Measurements from ENCODE around the gene MSL1. TPM values are rescaled to one million over a fixed set of nuclear protein-coding genes. Genes with fewer than 3 reads are reported as not detected.

Gene MSL1
- total RNA-seq, 1 experiment from 2014 or later = 96.3 TPM

GRCh38 chr17:40106760-40107521 lies 14.8 kb upstream of the MSL1 start:
- Histone ChIP-seq H3K4me3 (ENCODE audit: low read depth in 2 of 2, low read length in 2 of 2) (no peak overlapping the region), H3K9me3 (ENCODE audit: control insufficient read depth, insufficient read depth, low read depth, low read length) (no peaks in the 10 kb centered on the region), H3K36me3 (ENCODE audit: control insufficient read depth, insufficient read depth, low read length) (no peaks in the 10 kb centered on the region), H3K27ac (ENCODE audit: low read length) (no peak overlapping the region), H3K27me3 (ENCODE audit: control insufficient read depth, insufficient read depth, low read length) (no peaks in the 10 kb centered on the region), H3K4me1 (ENCODE audit: control insufficient read depth, insufficient read depth, low read length) (peaks cover 31% of the 10 kb centered on the region)
- intact Hi-C loops (cut with micrococcal nuclease; ENCODE audit: unreplicated experiment) = no loop called here
- DNase-seq (ENCODE audit: low read depth, low spot score) (no peak), ATAC-seq (no peak)
- in situ Hi-C loops (cut with HindIII; ENCODE audit: low pct_unique_long_range_greater_than_20kb, low sequenced_read_pairs) = no loop called here
- POLR2A ChIA-PET = interaction anchor here (0.6 kb wide), 1 partner anchor 104 kb away, joined by 5 read pairs; no protein-coding TSS in a partner anchor
- TF ChIP-seq TCF7L2 (IDR thresholded peaks at IDR 0.05; ENCODE audit: low read depth, low read length) = no peak
- no peak for TF ChIP-seq CTCF (IDR thresholded peaks at IDR 0.05)
- no peak for TF ChIP-seq REST (IDR thresholded peaks at IDR 0.05; ENCODE audit: insufficient read depth in 1 of 2, low read depth in 2 of 2, low read length in 1 of 2)
- TF ChIP-seq SIN3A (IDR thresholded peaks at IDR 0.05; ENCODE audit: borderline replicate concordance, insufficient read depth, low read depth, low read length) = no peak
- TF ChIP-seq POLR2AphosphoS5 (IDR thresholded peaks at IDR 0.05; ENCODE audit: low read depth, low read length) = no peak
- CTCF ChIA-PET = interaction anchor here (0.6 kb wide), 1 partner anchor 61 kb away, joined by 8 read pairs; no protein-coding TSS in a partner anchor
- no TSS peak for BruUV-seq (replicated peaks)

GRCh38 chr17:40107522-40108174 lies 14.1 kb upstream of the MSL1 start:
- Histone ChIP-seq H3K27ac (ENCODE audit: low read length) (peak overlapping the region; percentile 31; the same call in 1 of the 2 replicates), H3K9me3 (ENCODE audit: control insufficient read depth, insufficient read depth, low read depth, low read length) (no peaks in the 10 kb centered on the region), H3K4me3 (ENCODE audit: low read depth in 2 of 2, low read length in 2 of 2) (no peak overlapping the region), H3K4me1 (ENCODE audit: control insufficient read depth, insufficient read depth, low read length) (peaks cover 38% of the 10 kb centered on the region), H3K27me3 (ENCODE audit: control insufficient read depth, insufficient read depth, low read length) (no peaks in the 10 kb centered on the region), H3K36me3 (ENCODE audit: control insufficient read depth, insufficient read depth, low read length) (no peaks in the 10 kb centered on the region)
- intact Hi-C loops (cut with micrococcal nuclease; ENCODE audit: unreplicated experiment) = no loop called here
- no peak for ATAC-seq
- in situ Hi-C loops (cut with HindIII; ENCODE audit: low pct_unique_long_range_greater_than_20kb, low sequenced_read_pairs) = no loop called here
- no peak for DNase-seq (ENCODE audit: low read depth, low spot score)
- POLR2A ChIA-PET = no interaction called here
- CTCF ChIA-PET = interaction anchor here (0.6 kb wide), 1 partner anchor 62 kb away, joined by 8 read pairs; no protein-coding TSS in a partner anchor
- no TSS peak for BruUV-seq (replicated peaks)
- no peak for TF ChIP-seq SIN3A (IDR thresholded peaks at IDR 0.05; ENCODE audit: borderline replicate concordance, insufficient read depth, low read depth, low read length)

Measured in Panc1 (cell line).